T-cell (primary cell): Measurements from ENCODE around the gene OR2B2. TPM values are rescaled to one million over a fixed set of nuclear protein-coding genes. Genes with fewer than 3 reads are reported as not detected.

Source experiments
- ATAC-seq, 4 experiments: fragments of 200-7000 bp in 3 of 4; fragments of 150-1000 bp in 1 of 4; cut with Tn5 transposase; replicated peaks in 1 of 4; 1 replicate in 3 of 4; 2 replicates in 1 of 4; pipeline ENCODE4 v1.10.0; 2021; ENCODE audit warnings: moderate library complexity in 3 of 4, mild to moderate bottlenecking in 2 of 4, moderate number of reproducible peaks in 1 of 4
- CTCF ChIA-PET, 2 donors: fragments of 300-600 bp; sonication (Branson Sonifier 250); formaldehyde crosslinking; loops; one replicate each; lab custom pipeline; 2022; ENCODE audit warnings: antibody characterized with exemption in 2 of 2; lab: Charles Lee
- POLR2A ChIA-PET, 2 donors: fragments of 300-600 bp; sonication (Branson Sonifier 250); formaldehyde crosslinking; loops; one replicate each; lab custom pipeline; 2022; ENCODE audit warnings: antibody characterized with exemption in 2 of 2; lab: Charles Lee
- DNase-seq, 35 experiments: peaks; one replicate each; pipeline versions ENCODE4 v3.0.0 to v3.0.0-alpha.2; 2013 to 2023
- H3K27ac ChIP-seq: one replicate; pipeline ENCODE4 v1.5.1; 2013; ENCODE audit warnings: low read length
- H3K27me3 ChIP-seq, 2 experiments: replicated peaks in 1 of 2; 1 replicate in 1 of 2; 2 replicates in 1 of 2; pipeline versions ENCODE4 v1.6.1 to v1.7.0; 2013; ENCODE audit warnings: low read length in 1 of 2, mixed read lengths in 1 of 2; ENCODE audit not compliant: control insufficient read depth in 2 of 2, insufficient read depth in 2 of 2; ENCODE audit errors: extremely low read depth in 1 of 2
- H3K36me3 ChIP-seq, 2 donors: 1 replicate in 1 of 2; 2 replicates in 1 of 2; pipeline versions ENCODE4 v1.6.1 to v1.7.0; 2013; ENCODE audit warnings: low read length in 1 of 2; ENCODE audit not compliant: control insufficient read depth in 2 of 2, insufficient read depth in 1 of 2; ENCODE audit errors: extremely low read depth in 1 of 2
- H3K4me1 ChIP-seq, 2 experiments: 1 replicate in 1 of 2; 2 replicates in 1 of 2; pipeline versions ENCODE4 v1.6.1 to v1.7.0; 2013; ENCODE audit warnings: low read length in 2 of 2, mixed read lengths in 1 of 2; ENCODE audit not compliant: insufficient read depth in 2 of 2, control insufficient read depth in 1 of 2; ENCODE audit errors: extremely low read depth in 1 of 2
- H3K4me3 ChIP-seq, 2 donors: 1 replicate in 1 of 2; 2 replicates in 1 of 2; pipeline versions ENCODE4 v1.5.1 to v1.7.0; 2013; ENCODE audit warnings: mild to moderate bottlenecking in 2 of 2, low read length in 1 of 2, moderate library complexity in 1 of 2; ENCODE audit not compliant: control insufficient read depth in 1 of 2; ENCODE audit errors: extremely low read depth in 1 of 2
- H3K9me3 ChIP-seq: 2 replicates; pipeline ENCODE4 v1.7.0; 2013
- H3K27ac Mint-ChIP-seq, 2 donors: one replicate each; pipeline ENCODE4 v1.8.0; 2020 to 2021; ENCODE audit warnings: mild to moderate bottlenecking in 2 of 2, mixed read lengths in 2 of 2
- H3K27me3 Mint-ChIP-seq, 2 donors: one replicate each; pipeline ENCODE4 v1.8.0; 2021 to 2022; ENCODE audit warnings: mixed read lengths in 2 of 2
- H3K36me3 Mint-ChIP-seq: one replicate; pipeline ENCODE4 v1.8.0; 2021; ENCODE audit warnings: mixed read lengths
- H3K4me1 Mint-ChIP-seq, 3 donors: one replicate each; pipeline ENCODE4 v1.8.0; 2020 to 2022; ENCODE audit warnings: mixed read lengths in 3 of 3, mild to moderate bottlenecking in 1 of 3
- H3K4me3 Mint-ChIP-seq, 3 donors: one replicate each; pipeline ENCODE4 v1.8.0; 2020 to 2022; ENCODE audit warnings: mild to moderate bottlenecking in 3 of 3, mixed read lengths in 3 of 3, moderate library complexity in 3 of 3
- H3K9me3 Mint-ChIP-seq, 3 donors: one replicate each; pipeline ENCODE4 v1.8.0; 2020 to 2022; ENCODE audit warnings: mixed read lengths in 3 of 3
- WGBS: methylation state at CpG from one replicate; pipeline ENCODE4 v1.1.5; 2013; ENCODE audit warnings: missing lambda C conversion rate; ENCODE audit not compliant: insufficient coverage; 5-methylcytosine and 5-hydroxymethylcytosine counted together
- total RNA-seq, 35 experiments: library from RNA in 6 of 35; stranded (reverse) in 6 of 35; fragments of 120-200 nt in 1 of 35; gene quantifications; one replicate each; pipeline versions ENCODE4 v1.2.1 to v1.2.4 and lab custom pipeline; 2013 to 2026

The OR2B2 gene
- total RNA-seq, 5 donors from 2014 or later (not counting 1 experiment from before 2014, with no cell fraction given) = not detected

DNA sequence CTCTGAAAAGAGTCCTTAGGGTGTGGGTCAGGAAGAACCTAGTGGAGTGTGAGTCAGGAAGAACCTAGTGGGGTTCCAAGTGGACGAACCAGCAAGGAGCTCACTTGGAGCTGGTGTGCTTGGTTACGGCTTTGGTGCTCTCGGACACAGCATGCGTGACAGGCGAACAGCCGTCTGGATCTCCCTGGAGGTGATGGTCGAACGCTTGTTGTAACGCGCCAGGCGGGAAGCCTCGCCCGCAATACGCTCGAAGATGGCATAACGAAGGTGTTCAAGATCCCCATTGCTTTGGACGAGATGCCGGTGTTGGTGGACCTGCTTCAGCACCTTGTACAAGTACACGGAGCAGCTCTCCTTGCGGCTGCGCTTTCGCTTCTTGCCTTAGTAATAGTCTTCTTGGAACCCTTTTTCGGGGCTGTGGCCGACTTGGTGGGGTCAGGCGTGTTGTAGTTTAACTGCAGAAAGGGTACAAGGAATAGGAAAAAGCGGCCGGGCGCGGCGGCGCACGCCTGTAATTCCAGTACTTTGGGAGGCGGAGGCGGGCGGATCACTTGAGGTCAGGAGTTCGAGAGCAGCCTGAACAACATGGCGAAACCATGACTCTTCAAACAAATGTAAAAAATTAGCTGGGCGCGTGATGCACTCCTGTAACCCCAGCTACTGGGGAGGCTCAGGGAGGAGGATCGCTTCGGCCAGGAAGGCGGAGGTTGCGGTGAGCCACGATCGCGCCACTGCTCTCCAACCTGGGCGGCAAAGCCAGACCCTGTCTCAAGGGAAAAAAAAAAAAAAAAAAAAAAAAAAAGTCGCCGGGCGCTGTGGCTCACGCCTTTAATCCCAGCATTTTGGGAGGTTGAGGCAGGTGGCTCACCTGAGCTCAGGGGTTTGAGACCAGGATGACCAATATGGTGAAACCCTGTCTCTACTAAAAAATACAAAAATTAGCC lies 48.0 kb downstream of the OR2B2 start:
- ChIA-PET POLR2A (interaction anchor here (0.5 to 11.6 kb wide), 28 partner anchors 8 to 1761 kb away, joined by 3 to 446 read pairs (median 9); a partner anchor contains a TSS), CTCF (interaction anchor here (0.6 to 8.6 kb wide), 15 partner anchors 9 to 719 kb away, joined by 3 to 112 read pairs (median 5); a partner anchor contains a TSS)
- peak overlapping the region; percentile 76 to 96 for H3K4me3 ChIP-seq
- ATAC-seq (no peak), DNase-seq (peak in 7 of 35 experiments; percentile 3 to 37 (median 9))
- H3K27me3 ChIP-seq = no peaks in the 10 kb centered on the region
- Mint-ChIP-seq H3K4me3 (peak overlapping the region; percentile 98 to 99 (median 98)), H3K27me3 (no peaks in the 10 kb centered on the region), H3K27ac (peak overlapping the region; percentile 89 to 96), H3K9me3 (no peaks in the 10 kb centered on the region), H3K36me3 (no peaks in the 10 kb centered on the region), H3K4me1 (peaks cover 43 to 48% (median 45%) of the 10 kb centered on the region in 3 donors)
- H3K9me3 ChIP-seq = no peaks in the 10 kb centered on the region
- no peaks in the 10 kb centered on the region for H3K36me3 ChIP-seq
- WGBS = 41% methylated on average over 38 of the region's 51 CpGs
- H3K4me1 ChIP-seq = peaks cover 14 to 38% of the 10 kb centered on the region in 2 experiments
- peak overlapping the region; percentile 78 for H3K27ac ChIP-seq

DNA sequence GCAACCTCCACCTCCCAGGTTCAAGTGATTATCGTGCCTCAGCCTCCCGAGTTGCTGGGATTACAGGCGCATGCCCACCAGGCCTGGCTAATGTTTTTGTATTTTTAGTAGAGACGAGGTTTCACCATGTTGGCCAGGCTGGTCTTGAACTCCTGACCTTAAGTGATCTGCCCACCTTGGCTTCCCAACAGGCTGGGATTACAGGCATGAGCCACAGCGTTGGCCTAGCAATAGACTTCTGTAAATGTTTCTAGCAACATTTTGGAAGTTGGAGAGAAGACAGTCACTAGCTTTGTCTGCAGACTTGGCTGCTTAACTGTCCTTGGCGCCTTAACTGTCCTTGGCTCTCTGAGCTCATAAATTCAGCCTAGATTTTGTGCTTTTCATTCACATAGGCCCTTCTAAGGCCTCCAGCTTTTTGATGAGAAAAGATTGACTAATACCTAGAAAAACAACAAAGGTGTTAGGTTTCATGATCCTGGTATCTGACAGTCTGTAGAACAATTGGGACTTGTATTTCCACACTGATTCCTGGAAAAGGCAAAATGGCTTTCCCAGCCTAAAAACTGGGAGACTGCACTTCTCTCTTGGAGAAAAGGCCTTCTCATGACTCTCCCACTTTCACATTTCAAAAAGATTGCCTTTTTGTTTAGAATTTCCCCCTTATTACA lies 49.7 kb downstream of the OR2B2 start:
- Histone ChIP-seq H3K4me3 (no peak overlapping the region), H3K27me3 (no peaks in the 10 kb centered on the region), H3K27ac (no peak overlapping the region), H3K36me3 (no peaks in the 10 kb centered on the region), H3K9me3 (no peaks in the 10 kb centered on the region), H3K4me1 (peaks cover 10 to 33% of the 10 kb centered on the region in 2 experiments)
- Mint-ChIP-seq H3K27ac (no peak overlapping the region), H3K9me3 (no peaks in the 10 kb centered on the region), H3K4me3 (no peak overlapping the region), H3K4me1 (peaks cover 34 to 40% (median 37%) of the 10 kb centered on the region in 3 donors), H3K36me3 (no peaks in the 10 kb centered on the region), H3K27me3 (no peaks in the 10 kb centered on the region)
- WGBS = 100% methylated on average over 4 of the region's 6 CpGs
- CTCF ChIA-PET = interaction anchor here in 1 of 2 donors (0.7 kb wide), 1 partner anchor 24 kb away, joined by 4 read pairs; a partner anchor contains a TSS
- DNase-seq (no peak), ATAC-seq (no peak)
- POLR2A ChIA-PET = interaction anchor here (1.0 to 1.6 kb wide), 4 partner anchors 10 to 32 kb away, joined by 3 to 14 read pairs (median 4); a partner anchor contains a TSS

DNA sequence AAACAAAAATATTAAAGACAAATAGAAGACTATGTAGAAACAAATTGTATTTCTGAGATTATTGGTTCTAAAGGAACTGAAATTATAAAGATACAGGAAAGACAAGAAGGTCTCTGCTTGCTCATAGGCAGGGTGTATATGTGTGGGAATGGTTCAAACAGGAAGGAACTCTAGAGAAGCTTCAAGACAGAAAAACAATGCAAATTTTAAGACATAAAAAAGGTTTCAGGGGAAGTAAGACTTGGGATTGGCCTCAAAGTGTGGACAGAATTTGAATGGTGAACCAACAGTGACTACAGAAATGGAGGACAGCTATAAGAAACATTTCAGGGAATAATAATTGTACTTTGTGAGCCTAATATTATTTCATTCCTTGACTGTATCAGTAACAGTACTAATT lies 50.3 kb downstream of the OR2B2 start:
- Histone ChIP-seq H3K9me3 (no peaks in the 10 kb centered on the region), H3K36me3 (no peaks in the 10 kb centered on the region), H3K27ac (no peak overlapping the region), H3K4me1 (peaks cover 10 to 26% of the 10 kb centered on the region in 2 experiments), H3K4me3 (no peak overlapping the region), H3K27me3 (no peaks in the 10 kb centered on the region)
- CTCF ChIA-PET = interaction anchor here in 1 of 2 donors (0.7 kb wide), 1 partner anchor 24 kb away, joined by 4 read pairs; a partner anchor contains a TSS
- Mint-ChIP-seq H3K27ac (no peak overlapping the region), H3K27me3 (no peaks in the 10 kb centered on the region), H3K36me3 (no peaks in the 10 kb centered on the region), H3K9me3 (no peaks in the 10 kb centered on the region), H3K4me3 (no peak overlapping the region), H3K4me1 (peaks cover 29 to 33% (median 30%) of the 10 kb centered on the region in 3 donors)
- DNase-seq = no peak
- ATAC-seq = no peak
- POLR2A ChIA-PET = interaction anchor here (1.0 to 1.6 kb wide), 4 partner anchors 11 to 33 kb away, joined by 3 to 14 read pairs (median 4); a partner anchor contains a TSS

DNA sequence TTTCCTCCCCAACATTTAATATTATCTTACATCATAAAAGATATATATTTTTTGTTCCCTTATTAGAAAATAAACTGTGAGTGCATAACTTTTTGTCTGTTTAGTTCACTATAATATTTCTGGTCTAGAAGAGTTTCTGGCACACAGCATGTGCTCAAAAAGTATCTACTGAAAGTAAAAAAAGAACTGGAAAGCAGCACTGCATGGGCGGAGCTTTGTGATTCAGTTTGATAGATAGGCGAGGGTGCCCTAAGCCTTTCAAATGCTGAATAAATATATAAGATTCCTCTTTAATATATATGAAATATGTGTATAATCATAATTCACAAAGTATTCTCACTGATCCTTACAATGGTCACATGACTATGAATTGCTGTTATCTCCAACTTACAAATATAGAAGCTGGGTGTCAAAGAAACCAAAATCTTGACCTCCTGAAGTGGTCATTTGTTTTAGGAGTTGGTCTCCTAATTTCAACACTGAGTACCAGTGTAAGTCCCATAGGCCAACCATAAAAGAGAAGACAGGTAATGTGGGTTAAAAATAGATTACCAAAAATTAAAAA lies 50.8 kb downstream of the OR2B2 start:
- H3K9me3 ChIP-seq = no peaks in the 10 kb centered on the region
- POLR2A ChIA-PET = interaction anchor here in 1 of 2 donors (1.6 kb wide), 1 partner anchor 29 kb away, joined by 14 read pairs; a partner anchor contains a TSS
- Mint-ChIP-seq H3K27ac (no peak overlapping the region), H3K9me3 (no peaks in the 10 kb centered on the region), H3K4me3 (no peak overlapping the region), H3K4me1 (peaks cover 24 to 29% (median 25%) of the 10 kb centered on the region in 3 donors), H3K36me3 (no peaks in the 10 kb centered on the region), H3K27me3 (no peaks in the 10 kb centered on the region)
- no peaks in the 10 kb centered on the region for H3K27me3 ChIP-seq
- ATAC-seq (no peak), DNase-seq (no peak)
- H3K36me3 ChIP-seq = no peaks in the 10 kb centered on the region
- peaks cover 7 to 21% of the 10 kb centered on the region in 2 experiments for H3K4me1 ChIP-seq
- CTCF ChIA-PET = no interaction called here
- no peak overlapping the region for H3K27ac ChIP-seq
- H3K4me3 ChIP-seq = no peak overlapping the region
- WGBS = no CpG with 5 or more reads among the region's 2 CpGs

Other genes starting within 250 kb of the OR2B2 start
- not detected for gene OR2B6, start 44.8 kb upstream of the OR2B2 start, total RNA-seq
- 1 to 10 TPM in 3 of 5 donors, under 1 TPM in 2; 0.79 to 7.2 (median 1.4) TPM for gene ZNF165, start 168.2 kb upstream of the OR2B2 start, total RNA-seq
- 10 to 100 TPM in 3 of 5 donors, 1 to 10 TPM in 2; 5.9 to 13.1 (median 10.7) TPM for gene ZSCAN16, start 212.2 kb upstream of the OR2B2 start, total RNA-seq
- gene ZKSCAN8, start 229.5 kb upstream of the OR2B2 start, total RNA-seq = 10 to 100 TPM; 23.3 to 35.7 (median 35.0) TPM